Neural progenitor cell (in vitro differentiated cells): ENCODE data around the gene PNKP. TPM values are rescaled to one million over a fixed set of nuclear protein-coding genes. Genes with fewer than 3 reads are reported as not detected.

Source experiments
- DNase-seq: peaks from one replicate; pipeline ENCODE4 v3.0.0-alpha.2; 2016; ENCODE audit warnings: low spot score
- H2AFZ ChIP-seq: fragments of 200-600 bp; sonication (generic); replicated peaks from 2 replicates; pipeline ENCODE4 v1.6.1; 2016; ENCODE audit warnings: antibody characterized with exemption
- H3F3A ChIP-seq: fragments of 200-600 bp; sonication (generic); 2 replicates; pipeline ENCODE4 v1.6.1; 2016; ENCODE audit warnings: antibody characterized with exemption, low read depth
- H3K27ac ChIP-seq: fragments of 200-600 bp; sonication (generic); 2 replicates; pipeline ENCODE4 v1.5.1; 2016; ENCODE audit warnings: mild to moderate bottlenecking
- H3K27me3 ChIP-seq: fragments of 200-600 bp; sonication (generic); 2 replicates; pipeline ENCODE4 v1.6.1; 2016; ENCODE audit warnings: mild to moderate bottlenecking, moderate library complexity
- H3K36me3 ChIP-seq: fragments of 200-600 bp; sonication (generic); 2 replicates; pipeline ENCODE4 v1.5.1; 2016
- H3K4me1 ChIP-seq: fragments of 200-600 bp; sonication (generic); 2 replicates; pipeline ENCODE4 v1.6.1; 2016; ENCODE audit warnings: mixed run types
- H3K4me2 ChIP-seq: fragments of 200-600 bp; sonication (generic); 2 replicates; pipeline ENCODE4 v1.6.1; 2016
- H3K4me3 ChIP-seq: fragments of 200-600 bp; sonication (generic); 2 replicates; pipeline ENCODE4 v1.5.1; 2016
- H3K79me2 ChIP-seq: fragments of 200-600 bp; sonication (generic); 2 replicates; pipeline ENCODE4 v1.6.1; 2016; ENCODE audit warnings: low read depth
- H3K9ac ChIP-seq: fragments of 200-600 bp; sonication (generic); 2 replicates; pipeline ENCODE4 v1.6.1; 2016
- H3K9me3 ChIP-seq: fragments of 200-600 bp; sonication (generic); 2 replicates; pipeline ENCODE4 v1.5.1; 2016; ENCODE audit warnings: low read depth
- H4K20me1 ChIP-seq: fragments of 200-600 bp; sonication (generic); 2 replicates; pipeline ENCODE4 v1.6.1; 2016; ENCODE audit warnings: low read depth
- H3K27ac Mint-ChIP-seq: 3 replicates; pipeline ENCODE4 v1.8.0; 2021; ENCODE audit warnings: mixed read lengths
- H3K27me3 Mint-ChIP-seq: 2 replicates; pipeline ENCODE4 v1.8.0; 2022; ENCODE audit warnings: low read depth, mild to moderate bottlenecking, inconsistent platforms, moderate library complexity, mixed read lengths; ENCODE audit not compliant: insufficient read depth
- H3K36me3 Mint-ChIP-seq: 3 replicates; pipeline ENCODE4 v1.8.0; 2021; ENCODE audit warnings: mixed read lengths
- H3K4me1 Mint-ChIP-seq: 3 replicates; pipeline ENCODE4 v1.8.0; 2021; ENCODE audit warnings: mixed read lengths
- H3K4me3 Mint-ChIP-seq: 3 replicates; pipeline ENCODE4 v1.8.0; 2021; ENCODE audit warnings: mild to moderate bottlenecking, moderate library complexity, mixed read lengths
- H3K9me3 Mint-ChIP-seq: 3 replicates; pipeline ENCODE4 v1.8.0; 2020; ENCODE audit warnings: mixed read lengths
- EZH2 ChIP-seq: fragments of 200-600 bp; sonication (generic); IDR thresholded peaks from 2 replicates; pipeline ENCODE4 v1.6.1; 2017; ENCODE audit warnings: antibody characterized with exemption, mild to moderate bottlenecking, moderate library complexity
- EZH2phosphoT487 ChIP-seq: fragments of 200-600 bp; sonication (generic); IDR thresholded peaks from 2 replicates; pipeline ENCODE4 v1.6.1; 2017; ENCODE audit warnings: antibody characterized with exemption
- total RNA-seq: library from RNA; depleted of rRNA; stranded (reverse); fragments of >200 nt; gene quantifications from 2 replicates; pipeline ENCODE4 v1.2.3, GENCODE V29; 2015; ENCODE audit warnings: low replicate concordance
- TF ChIP-seq, protein P1 (sequence below): fragments of 200-600 bp; sonication (generic); IDR thresholded peaks from 2 replicates; pipeline ENCODE4 v1.5.1; 2017; ENCODE audit warnings: antibody characterized with exemption, mild to moderate bottlenecking

The PNKP gene
- total RNA-seq, 1 donor from 2014 or later: 41.1 TPM

- H3K27ac Mint-ChIP-seq: no peak overlapping the region
These were observed 5.6 kb downstream of the PNKP start for GRCh38 chr19:49861541-49862378.

GRCh38 chr19:49861107-49861506 lies 6.3 kb downstream of the PNKP start:
- H3K36me3 ChIP-seq: no peaks in the 10 kb centered on the region

More at GRCh38 chr19:49861541-49862378, 5.6 kb downstream of the PNKP start:
- Histone ChIP-seq H3K9ac (no peak overlapping the region), H3K4me2 (no peak overlapping the region), H3K27ac (peak overlapping the region; percentile 70), H3K4me3 (no peak overlapping the region), H3F3A (peaks cover 93% of the 10 kb centered on the region), H4K20me1 (peaks cover 85% of the 10 kb centered on the region), H3K79me2 (peaks cover 38% of the 10 kb centered on the region), H3K36me3 (no peaks in the 10 kb centered on the region), H3K9me3 (no peaks in the 10 kb centered on the region), H2AFZ (no peak overlapping the region), H3K27me3 (no peaks in the 10 kb centered on the region), H3K4me1 (peaks cover 3% of the 10 kb centered on the region)
- Mint-ChIP-seq H3K4me1 (peaks cover 41% of the 10 kb centered on the region), H3K36me3 (peaks cover 30% of the 10 kb centered on the region), H3K27me3 (peaks cover 18% of the 10 kb centered on the region), H3K9me3 (no peaks in the 10 kb centered on the region), H3K4me3 (no peak overlapping the region)
- TF ChIP-seq, protein P1, sequence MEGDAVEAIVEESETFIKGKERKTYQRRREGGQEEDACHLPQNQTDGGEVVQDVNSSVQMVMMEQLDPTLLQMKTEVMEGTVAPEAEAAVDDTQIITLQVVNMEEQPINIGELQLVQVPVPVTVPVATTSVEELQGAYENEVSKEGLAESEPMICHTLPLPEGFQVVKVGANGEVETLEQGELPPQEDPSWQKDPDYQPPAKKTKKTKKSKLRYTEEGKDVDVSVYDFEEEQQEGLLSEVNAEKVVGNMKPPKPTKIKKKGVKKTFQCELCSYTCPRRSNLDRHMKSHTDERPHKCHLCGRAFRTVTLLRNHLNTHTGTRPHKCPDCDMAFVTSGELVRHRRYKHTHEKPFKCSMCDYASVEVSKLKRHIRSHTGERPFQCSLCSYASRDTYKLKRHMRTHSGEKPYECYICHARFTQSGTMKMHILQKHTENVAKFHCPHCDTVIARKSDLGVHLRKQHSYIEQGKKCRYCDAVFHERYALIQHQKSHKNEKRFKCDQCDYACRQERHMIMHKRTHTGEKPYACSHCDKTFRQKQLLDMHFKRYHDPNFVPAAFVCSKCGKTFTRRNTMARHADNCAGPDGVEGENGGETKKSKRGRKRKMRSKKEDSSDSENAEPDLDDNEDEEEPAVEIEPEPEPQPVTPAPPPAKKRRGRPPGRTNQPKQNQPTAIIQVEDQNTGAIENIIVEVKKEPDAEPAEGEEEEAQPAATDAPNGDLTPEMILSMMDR: no peak
- no peak for TF ChIP-seq EZH2phosphoT487
- no peak for TF ChIP-seq EZH2
- no peak for DNase-seq

GRCh38 chr19:49860336-49861102 lies 6.9 kb downstream of the PNKP start:
- H3K4me3 ChIP-seq: no peak overlapping the region
- Mint-ChIP-seq H3K27ac (no peak overlapping the region), H3K4me3 (peak overlapping the region; percentile 65), H3K36me3 (peaks cover 29% of the 10 kb centered on the region), H3K27me3 (peaks cover 20% of the 10 kb centered on the region), H3K9me3 (no peaks in the 10 kb centered on the region), H3K4me1 (peaks cover 28% of the 10 kb centered on the region)
- H3F3A ChIP-seq: peaks cover 91% of the 10 kb centered on the region
- H3K4me2 ChIP-seq: no peak overlapping the region
- H4K20me1 ChIP-seq: peaks cover 98% of the 10 kb centered on the region
- H2AFZ ChIP-seq: no peak overlapping the region
- no peak for DNase-seq
- no peak overlapping the region for H3K27ac ChIP-seq
- H3K4me1 ChIP-seq: peaks cover under 1% of the 10 kb centered on the region
- peaks cover 35% of the 10 kb centered on the region for H3K79me2 ChIP-seq
- TF ChIP-seq, protein P1: no peak
- TF ChIP-seq EZH2phosphoT487 (no peak), EZH2 (no peak)
- H3K9me3 ChIP-seq: no peaks in the 10 kb centered on the region
- no peaks in the 10 kb centered on the region for H3K27me3 ChIP-seq
- H3K9ac ChIP-seq: no peak overlapping the region
- no peaks in the 10 kb centered on the region for H3K36me3 ChIP-seq

More at GRCh38 chr19:49861107-49861506, 6.3 kb downstream of the PNKP start:
- Mint-ChIP-seq H3K4me3 (peak overlapping the region; percentile 65), H3K36me3 (peaks cover 30% of the 10 kb centered on the region), H3K27me3 (peaks cover 17% of the 10 kb centered on the region), H3K9me3 (no peaks in the 10 kb centered on the region), H3K4me1 (peaks cover 34% of the 10 kb centered on the region), H3K27ac (no peak overlapping the region)
- Histone ChIP-seq H3F3A (peaks cover 89% of the 10 kb centered on the region), H3K9ac (no peak overlapping the region), H3K79me2 (peaks cover 35% of the 10 kb centered on the region), H3K9me3 (no peaks in the 10 kb centered on the region), H3K4me3 (no peak overlapping the region), H4K20me1 (peaks cover 92% of the 10 kb centered on the region), H3K27me3 (no peaks in the 10 kb centered on the region), H3K4me2 (no peak overlapping the region), H3K27ac (no peak overlapping the region), H2AFZ (no peak overlapping the region), H3K4me1 (peaks cover 3% of the 10 kb centered on the region)
- TF ChIP-seq EZH2 (no peak), EZH2phosphoT487 (no peak)
- TF ChIP-seq, protein P1: no peak
- no peak for DNase-seq
